Measurements from ENCODE around the gene NRG4. TPM values are rescaled to one million over a fixed set of nuclear protein-coding genes. Genes with fewer than 3 reads are reported as not detected.
"Not testable (repeated sequence)": the region's sequence is repeated elsewhere in the genome, so short reads cannot be mapped to it uniquely, and the experiment has no call there.

Gene NRG4
- total RNA-seq, 1 donor from 2014 or later, result 1.2 TPM

DNA sequence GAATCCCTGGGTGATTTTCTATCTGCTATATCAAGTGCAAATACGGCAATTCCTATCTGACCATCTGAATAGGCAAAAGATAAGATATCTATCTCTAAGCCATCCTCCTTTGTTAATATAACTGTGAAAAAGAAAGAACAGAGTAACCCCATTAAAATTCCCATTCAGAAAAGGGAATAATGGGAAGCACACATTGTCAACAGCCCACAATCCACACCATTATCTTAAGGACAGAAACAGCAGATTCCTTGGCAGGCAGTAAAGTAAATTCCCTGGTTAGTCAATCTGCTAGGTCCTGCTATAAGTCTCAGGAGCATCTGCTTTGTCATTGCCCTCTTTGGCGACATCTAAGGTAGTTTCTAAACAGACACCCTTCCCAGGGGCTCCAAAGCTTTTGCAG is 21.9 kb upstream of the NRG4 start:
- intact Hi-C loops (cut with DNase I), result no loop called here
- ATAC-seq, result no peak

DNA sequence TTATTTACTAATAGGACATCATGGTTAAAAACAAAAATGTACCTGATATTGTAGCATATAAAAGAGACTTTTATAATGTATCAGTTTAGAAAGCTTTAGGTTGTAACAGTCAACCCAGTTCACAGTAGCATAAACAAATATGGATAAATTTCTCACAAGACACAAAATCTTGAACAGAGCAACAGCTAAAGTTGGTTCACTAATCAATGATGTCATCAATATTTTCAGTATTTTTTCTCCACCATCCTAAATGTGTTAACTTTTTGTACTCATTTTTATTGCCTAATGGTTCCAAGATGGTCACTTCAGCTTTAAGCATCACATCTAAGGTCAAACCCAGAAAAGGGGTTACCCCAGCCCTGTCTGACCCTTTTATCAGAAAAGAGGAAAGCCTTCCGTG is 21.2 kb upstream of the NRG4 start:
- Histone ChIP-seq H3K9me3 (no peaks in the 10 kb centered on the region), H3K4me1 (no peaks in the 10 kb centered on the region), H3K27ac (no peak overlapping the region), H3K4me3 (no peak overlapping the region), H3K36me3 (no peaks in the 10 kb centered on the region), H3K27me3 (no peaks in the 10 kb centered on the region)
- DNase-seq (no peak), ATAC-seq (no peak)
- TF ChIP-seq, protein P1, sequence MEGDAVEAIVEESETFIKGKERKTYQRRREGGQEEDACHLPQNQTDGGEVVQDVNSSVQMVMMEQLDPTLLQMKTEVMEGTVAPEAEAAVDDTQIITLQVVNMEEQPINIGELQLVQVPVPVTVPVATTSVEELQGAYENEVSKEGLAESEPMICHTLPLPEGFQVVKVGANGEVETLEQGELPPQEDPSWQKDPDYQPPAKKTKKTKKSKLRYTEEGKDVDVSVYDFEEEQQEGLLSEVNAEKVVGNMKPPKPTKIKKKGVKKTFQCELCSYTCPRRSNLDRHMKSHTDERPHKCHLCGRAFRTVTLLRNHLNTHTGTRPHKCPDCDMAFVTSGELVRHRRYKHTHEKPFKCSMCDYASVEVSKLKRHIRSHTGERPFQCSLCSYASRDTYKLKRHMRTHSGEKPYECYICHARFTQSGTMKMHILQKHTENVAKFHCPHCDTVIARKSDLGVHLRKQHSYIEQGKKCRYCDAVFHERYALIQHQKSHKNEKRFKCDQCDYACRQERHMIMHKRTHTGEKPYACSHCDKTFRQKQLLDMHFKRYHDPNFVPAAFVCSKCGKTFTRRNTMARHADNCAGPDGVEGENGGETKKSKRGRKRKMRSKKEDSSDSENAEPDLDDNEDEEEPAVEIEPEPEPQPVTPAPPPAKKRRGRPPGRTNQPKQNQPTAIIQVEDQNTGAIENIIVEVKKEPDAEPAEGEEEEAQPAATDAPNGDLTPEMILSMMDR (IDR thresholded peaks at IDR 0.05), result no peak
- intact Hi-C loops (cut with DNase I), result no loop called here

More for the DNA sequence above, 21.9 kb upstream of the NRG4 start:
- no peaks in the 10 kb centered on the region for H3K27me3 ChIP-seq
- H3K4me3 ChIP-seq, result no peak overlapping the region
- H3K4me1 ChIP-seq, result no peaks in the 10 kb centered on the region
- H3K9me3 ChIP-seq, result no peaks in the 10 kb centered on the region
- TF ChIP-seq, protein P1 (IDR thresholded peaks at IDR 0.05), result no peak
- H3K27ac ChIP-seq, result no peak overlapping the region
- DNase-seq, result no peak
- H3K36me3 ChIP-seq, result no peaks in the 10 kb centered on the region

DNA sequence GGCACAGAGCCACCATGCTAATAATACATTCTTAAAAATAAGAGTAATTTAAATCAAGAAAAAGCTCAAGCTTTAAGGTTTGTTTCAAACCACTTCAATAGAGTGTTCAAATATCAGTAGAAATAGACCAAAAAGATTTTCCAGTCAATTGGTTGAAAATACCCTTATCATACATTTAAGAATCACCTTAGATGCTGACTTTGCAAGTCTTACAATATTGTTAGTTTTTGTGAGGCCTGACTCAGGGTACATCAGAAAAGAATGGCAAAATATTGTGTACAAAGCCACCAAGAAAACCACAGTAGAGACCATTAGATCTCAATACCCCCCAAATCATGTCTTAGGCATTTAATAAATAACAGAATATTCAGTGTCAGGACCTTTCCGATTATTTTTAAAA is 19.8 kb upstream of the NRG4 start:
- intact Hi-C loops (cut with DNase I), result no loop called here
- Histone ChIP-seq H3K27ac (no peak overlapping the region), H3K4me3 (no peak overlapping the region), H3K27me3 (no peaks in the 10 kb centered on the region), H3K4me1 (no peaks in the 10 kb centered on the region), H3K9me3 (no peaks in the 10 kb centered on the region), H3K36me3 (no peaks in the 10 kb centered on the region)
- TF ChIP-seq, protein P1 (IDR thresholded peaks at IDR 0.05), result no peak
- ATAC-seq (no peak), DNase-seq (no peak)

DNA sequence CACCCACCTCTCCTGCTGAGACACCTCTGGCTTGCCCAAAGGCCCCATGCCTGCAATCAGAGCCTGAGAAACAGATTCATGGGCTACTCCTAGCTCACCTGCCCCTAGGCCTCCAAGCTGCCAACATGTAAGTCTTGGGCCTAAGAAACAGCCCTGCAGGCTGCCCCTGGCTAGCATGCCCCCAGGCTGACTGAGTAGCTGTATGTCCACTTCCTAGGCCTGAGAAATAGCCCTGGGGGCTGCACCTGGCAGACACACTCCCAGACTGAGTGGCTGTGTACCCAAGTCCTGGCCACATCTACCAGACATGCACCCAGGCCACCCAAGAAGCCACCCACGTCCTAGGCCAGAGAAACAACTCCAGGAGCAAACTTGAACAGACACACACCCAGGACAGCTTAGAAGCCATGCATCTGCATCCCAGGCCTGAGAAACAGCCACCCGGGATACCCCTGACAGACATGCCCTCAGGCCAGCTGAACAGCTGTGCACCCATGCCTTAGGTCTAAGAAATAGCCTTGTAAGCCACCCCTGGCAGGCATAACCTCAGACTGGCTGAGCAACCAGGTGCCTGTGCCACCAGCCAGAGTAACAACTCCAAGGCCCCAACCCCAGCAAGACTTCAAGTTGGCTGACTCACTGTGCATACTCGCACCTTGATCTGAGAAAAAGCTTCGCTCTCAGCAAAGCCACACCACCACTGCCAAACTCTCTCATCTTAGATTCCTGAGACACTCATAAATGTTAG is 12.0 kb upstream of the NRG4 start:
- Histone ChIP-seq H3K4me3 (no peak overlapping the region), H3K36me3 (no peaks in the 10 kb centered on the region), H3K27ac (no peak overlapping the region), H3K4me1 (no peaks in the 10 kb centered on the region), H3K9me3 (no peaks in the 10 kb centered on the region), H3K27me3 (peaks cover 3% of the 10 kb centered on the region)
- TF ChIP-seq, protein P1 (IDR thresholded peaks at IDR 0.05), result no peak
- DNase-seq (no peak), ATAC-seq (no peak)
- intact Hi-C loops (cut with DNase I), result no loop called here

DNA sequence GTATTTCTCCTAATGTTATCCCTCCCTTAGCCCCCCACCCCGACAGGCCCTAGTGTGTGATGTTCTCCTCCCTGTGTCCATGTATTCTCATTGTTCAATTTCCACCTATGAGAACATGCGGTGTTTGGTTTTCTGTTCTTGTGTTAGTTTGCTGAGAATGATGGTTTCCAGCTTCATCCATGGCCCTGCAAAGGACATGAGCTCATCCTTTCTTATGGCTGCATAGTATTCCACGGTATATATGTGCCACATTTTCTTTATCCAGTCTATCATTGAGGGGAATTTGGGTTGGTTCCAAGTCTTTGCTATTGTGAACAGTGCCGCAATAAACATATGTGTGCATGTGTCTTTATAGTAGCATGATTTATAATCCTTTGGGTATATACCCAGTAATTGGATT is 1.2 kb upstream of the NRG4 start:
- H3K9me3 ChIP-seq; H3K4me3 ChIP-seq; intact Hi-C loops (cut with DNase I); DNase-seq; H3K36me3 ChIP-seq; H3K4me1 ChIP-seq; H3K27ac ChIP-seq; ATAC-seq; H3K27me3 ChIP-seq: not testable (repeated sequence)

DNA sequence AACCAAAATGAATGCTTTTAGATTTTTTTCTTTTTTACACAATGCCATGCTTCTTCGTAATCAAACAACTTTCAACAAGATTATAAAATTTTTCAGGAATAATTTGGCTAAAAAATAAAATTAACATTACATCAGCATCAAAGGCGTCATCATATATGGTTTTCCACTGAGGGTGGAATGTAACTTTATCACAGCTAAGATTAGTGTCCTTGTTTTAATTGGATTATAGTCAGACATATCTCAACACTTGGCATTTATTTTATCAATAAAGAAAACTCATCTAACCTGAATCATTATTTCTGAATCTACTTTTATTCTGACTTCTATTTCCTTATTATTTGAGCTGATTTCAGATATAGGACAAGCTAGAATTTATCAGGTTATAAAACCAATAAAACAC is 1.6 kb downstream of the NRG4 start:
- TF ChIP-seq, protein P1 (IDR thresholded peaks at IDR 0.05), result no peak
- no peak overlapping the region for H3K4me3 ChIP-seq
- no peak overlapping the region for H3K27ac ChIP-seq
- H3K9me3 ChIP-seq, result no peaks in the 10 kb centered on the region
- H3K4me1 ChIP-seq, result no peaks in the 10 kb centered on the region
- no peak for ATAC-seq
- no peaks in the 10 kb centered on the region for H3K36me3 ChIP-seq
- intact Hi-C loops (cut with DNase I), result no loop called here
- no peak for DNase-seq
- no peaks in the 10 kb centered on the region for H3K27me3 ChIP-seq

All from upper lobe of right lung (tissue), 1 donor.